GM12878 (cell line): ENCODE measurements around the gene MPIG6B. TPM values are rescaled to one million over a fixed set of nuclear protein-coding genes. Genes with fewer than 3 reads are reported as not detected.

Experiments used
- ATAC-seq: fragments of 200-7000 bp; cut with Tn5 transposase; 3 replicates; pipeline ENCODE4 v1.9.1; 2020; ENCODE audit warnings: mild to moderate bottlenecking, moderate library complexity
- BruUV-seq: library from RNA; stranded (reverse); fragments of 400-500 nt; replicated peaks from 2 replicates; lab custom pipeline; 2021; lab: Mats Ljungman, UMichigan
- CTCF ChIA-PET: fragments of 300-600 bp; sonication (Branson Sonifier 250); formaldehyde crosslinking; extraction: SDS; loops from one replicate; lab custom pipeline; 2021; ENCODE audit warnings: inconsistent platforms; lab: Yijun Ruan, JAX
- POLR2A ChIA-PET: fragments of 350-600 bp; formaldehyde crosslinking; extraction: SDS; loops from one replicate; lab custom pipeline; 2021; ENCODE audit warnings: inconsistent platforms; lab: Charles Lee
- RAD21 ChIA-PET: fragments of 300-600 bp; sonication (Branson Sonifier 250); formaldehyde crosslinking; loops from one replicate; lab custom pipeline; 2023; ENCODE audit warnings: antibody characterized with exemption; ENCODE audit not compliant: unreplicated experiment; lab: Charles Lee
- SMC1A ChIA-PET: fragments of 300-600 bp; sonication (Branson Sonifier 250); formaldehyde crosslinking; loops from one replicate; lab custom pipeline; 2023; ENCODE audit not compliant: unreplicated experiment, uncharacterized antibody; lab: Charles Lee
- DNase-seq: peaks from one replicate; pipeline ENCODE4 v3.0.0-alpha.2; 2011; ENCODE audit warnings: low read depth, low spot score
- FAIRE-seq: peaks from 3 replicates; lab custom pipeline; 2011; peaks lifted over from hg19 to GRCh38; lab: Jason Lieb, UNC
- H2AFZ ChIP-seq: 2 replicates; pipeline ENCODE4 v1.6.0; 2011; ENCODE audit warnings: low read depth, low read length, control low read depth; ENCODE audit not compliant: control insufficient read depth
- H3K27ac ChIP-seq: 2 replicates; pipeline ENCODE4 v1.5.1; 2011; ENCODE audit warnings: control low read depth; ENCODE audit not compliant: control insufficient read depth, insufficient read depth
- H3K27me3 ChIP-seq, 2 experiments: replicated peaks in 1 of 2; 2 replicates each; pipeline versions ENCODE4 v1.6.0 to v1.6.1; 2011; ENCODE audit warnings: low read length in 1 of 2; ENCODE audit not compliant: control insufficient read depth in 2 of 2, insufficient read depth in 2 of 2
- H3K36me3 ChIP-seq, 2 experiments: 2 replicates each; pipeline ENCODE4 v1.5.1; 2011; ENCODE audit warnings: low read length in 1 of 2; ENCODE audit not compliant: control insufficient read depth in 2 of 2, insufficient read depth in 2 of 2
- H3K4me1 ChIP-seq: 2 replicates; pipeline ENCODE4 v1.6.1; 2011; ENCODE audit warnings: mild to moderate bottlenecking, low read length, moderate library complexity, mixed read lengths; ENCODE audit not compliant: control insufficient read depth, insufficient read depth
- H3K4me2 ChIP-seq: 2 replicates; pipeline ENCODE4 v1.6.0; 2011; ENCODE audit warnings: control low read depth; ENCODE audit not compliant: control insufficient read depth, insufficient read depth
- H3K4me3 ChIP-seq: fragments of 200-600 bp; sonication (generic); 2 replicates; pipeline ENCODE4 v1.5.1; 2016
- H3K79me2 ChIP-seq: 2 replicates; pipeline ENCODE4 v1.6.0; 2011; ENCODE audit warnings: low read length; ENCODE audit not compliant: control insufficient read depth, insufficient read depth
- H3K9ac ChIP-seq: 2 replicates; pipeline ENCODE4 v1.8.0; 2011; ENCODE audit warnings: low read length, control low read depth, mixed read lengths; ENCODE audit not compliant: control insufficient read depth, insufficient read depth
- H3K9me3 ChIP-seq: replicated peaks from 3 replicates; pipeline ENCODE4 v1.5.1; 2011; ENCODE audit warnings: mild to moderate bottlenecking, low read length; ENCODE audit not compliant: control insufficient read depth, insufficient read depth
- H4K20me1 ChIP-seq: 2 replicates; pipeline ENCODE4 v1.6.0; 2011; ENCODE audit not compliant: control insufficient read depth, insufficient read depth
- HDAC6 ChIP-seq: fragments of 200-600 bp; sonication (generic); IDR thresholded peaks from one replicate; pipeline ENCODE4 v1.8.0; 2017; ENCODE audit warnings: antibody characterized with exemption; ENCODE audit not compliant: unreplicated experiment
- PBX3 ChIP-seq: IDR thresholded peaks from 2 replicates; pipeline ENCODE4 v1.6.1; 2011; ENCODE audit warnings: mild to moderate bottlenecking, low read depth, low read length, moderate library complexity; ENCODE audit not compliant: insufficient replicate concordance
- STAT3 ChIP-seq: IDR thresholded peaks from 2 replicates; pipeline ENCODE4 v1.6.1; 2011; ENCODE audit warnings: low read depth, low read length, improper control_type of control experiment
- SUZ12 ChIP-seq: fragments of 200-600 bp; sonication (generic); IDR thresholded peaks from one replicate; pipeline ENCODE4 v1.6.1; 2018; ENCODE audit warnings: antibody characterized with exemption, mild to moderate bottlenecking; ENCODE audit not compliant: unreplicated experiment
- TARDBP ChIP-seq: IDR thresholded peaks from 2 replicates; pipeline ENCODE4 v1.6.1; 2016; ENCODE audit warnings: borderline replicate concordance
- ZNF207 ChIP-seq: fragments of 450-650 bp; IDR thresholded peaks from 2 replicates; pipeline ENCODE4 v1.6.1; 2014; ENCODE audit warnings: antibody characterized with exemption, mild to moderate bottlenecking, borderline replicate concordance
- WGBS: methylation state at CpG from one replicate; pipeline ENCODE4 v1.1.6; 2016; ENCODE audit warnings: low lambda C conversion rate; ENCODE audit not compliant: insufficient replicate concordance, insufficient coverage; ENCODE audit errors: missing lambda C conversion rate; 5-methylcytosine and 5-hydroxymethylcytosine counted together
- in situ Hi-C: fragments of 300-500 bp; cut with MboI; formaldehyde crosslinking; loops from 9 replicates; pipeline ENCODE4 v1.14.3; 2018; ENCODE audit warnings: mixed read lengths
- intact Hi-C: fragments of 100-400 bp; cut with micrococcal nuclease; formaldehyde crosslinking; loops from one replicate; pipeline ENCODE4 v1.14.2; 2022; ENCODE audit not compliant: unreplicated experiment
- polyA plus RNA-seq, 11 experiments: library from polyadenylated mRNA; depleted of rRNA in 4 of 11; unstranded in 6 of 11; stranded (reverse) in 5 of 11; fragments of >200 nt; fragmentation: Nextera tagmentation in 4 of 11; fragmentation: Illumina TruSeq in 1 of 11; extraction: Ambion mirVana in 4 of 11; extraction: Trizol in 1 of 11; gene quantifications; 1 replicate in 1 of 11; 2 replicates in 10 of 11; pipeline versions ENCODE4 v1.2.1 to v1.2.3, GENCODE V29; 2011 to 2016; ENCODE audit warnings: inconsistent platforms in 2 of 11, missing spikeins in 2 of 11, low read depth in 1 of 11
- total RNA-seq, 4 experiments: library from RNA; depleted of rRNA in 3 of 4; stranded (reverse); fragments of >200 nt in 3 of 4; fragmentation: Illumina TruSeq in 1 of 4; extraction: Trizol in 1 of 4; gene quantifications; 2 replicates each; pipeline versions ENCODE4 v1.2.1 to v1.2.3, GENCODE V29; 2013 to 2021

MPIG6B gene
- total and polyA plus RNA-seq, 10 of the 15 experiments (the other 5 are each of a cell fraction or from before 2014, with no cell fraction given), result not detected

DNA sequence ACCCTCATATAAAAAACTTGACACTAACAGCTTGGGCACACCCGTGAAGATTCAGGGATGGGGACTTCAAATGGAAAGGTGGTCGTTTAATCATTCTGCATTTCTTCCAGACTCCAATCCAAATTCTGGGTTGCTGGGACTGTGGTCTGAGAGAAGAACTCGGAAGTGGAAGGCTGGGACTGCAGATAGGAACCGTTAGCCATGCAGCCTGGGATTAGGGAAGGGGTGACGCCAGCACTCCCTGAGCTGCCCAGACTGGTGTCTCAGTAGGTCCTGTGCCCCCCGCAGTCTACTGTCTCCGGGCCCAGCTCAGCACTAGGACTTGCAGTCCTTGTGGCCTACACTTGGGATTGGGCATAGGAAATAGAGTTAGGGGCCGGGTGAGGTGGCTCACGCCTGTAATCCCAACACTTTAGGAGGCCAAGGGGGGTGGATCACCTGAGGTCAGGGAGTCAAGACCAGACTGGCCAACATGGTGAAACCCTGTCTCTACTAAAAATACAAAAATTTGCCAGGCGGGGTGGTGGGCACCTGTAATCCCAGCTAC lies 13.7 kb downstream of the MPIG6B start:
- intact Hi-C loops, result loop anchor here (5.0 kb wide), 1 partner anchor 70 kb away; the partner anchor contains the start of genes CSNK2B and LY6G5B
- H4K20me1 ChIP-seq, result 0 out of 2 replicates have a peak, but pooled peaks cover 4% of the 10 kb centered on the region
- in situ Hi-C loops, result no loop called here
- no peaks in the 10 kb centered on the region for H3K27me3 ChIP-seq
- peak overlapping the region; percentile 100 for H3K4me3 ChIP-seq
- no TSS peak for BruUV-seq
- WGBS, result 18% methylated on average over 10 of the region's 10 CpGs
- ChIA-PET SMC1A (interaction anchor here (0.8 to 6.3 kb wide), 14 partner anchors 8 to 186 kb away, joined by 3 to 45 read pairs (median 6); partner anchors contain the start of genes ABHD16A, DDAH2, HSPA1B and LSM2), POLR2A (interaction anchor here (0.6 to 9.7 kb wide), 22 partner anchors 10 to 440 kb away, joined by 3 to 158 read pairs (median 5); partner anchors contain the start of genes ABHD16A, BAG6, C6orf47 and DDX39B), RAD21 (interaction anchor here (0.6 to 6.0 kb wide), 14 partner anchors 7 to 459 kb away, joined by 3 to 53 read pairs (median 6); partner anchors contain the start of genes ABHD16A, C6orf47, DDAH2 and HSPA1A), CTCF (interaction anchor here (0.6 to 15.8 kb wide), 14 partner anchors 8 to 185 kb away, joined by 3 to 208 read pairs (median 3); partner anchors contain the start of genes AIF1, DDAH2 and LY6G5C)
- DNase-seq, result no peak
- H3K36me3 ChIP-seq, result peaks cover 6 to 12% of the 10 kb centered on the region in 2 experiments; a peak in 3 of 4 replicates
- H3K4me2 ChIP-seq, result peak overlapping the region; percentile 73
- no peaks in the 10 kb centered on the region for H3K9me3 ChIP-seq
- FAIRE-seq, result no peak
- H3K9ac ChIP-seq, result peak overlapping the region; percentile 98
- 0 out of 2 replicates have a peak, but pooled peaks have one; percentile 34 for TF ChIP-seq ZNF207
- no peak for TF ChIP-seq SUZ12
- no peak for TF ChIP-seq PBX3
- no peak for TF ChIP-seq HDAC6
- no peak for TF ChIP-seq STAT3
- no peak for TF ChIP-seq TARDBP
- ATAC-seq, result no peak
- H3K4me1 ChIP-seq, result peaks cover 28% of the 10 kb centered on the region
- H3K27ac ChIP-seq, result peak overlapping the region; percentile 99
- H2AFZ ChIP-seq, result peak overlapping the region; percentile 69
- H3K79me2 ChIP-seq, result peaks cover 51% of the 10 kb centered on the region
